Limb (tissue), 2 donors: Measurements from ENCODE around the gene HP.

Source experiments
- DNase-seq, 2 donors: peaks; one replicate each; pipeline ENCODE4 v3.0.0-alpha.2; 2016; ENCODE audit errors: extremely low spot score in 2 of 2

The HP gene

DNA sequence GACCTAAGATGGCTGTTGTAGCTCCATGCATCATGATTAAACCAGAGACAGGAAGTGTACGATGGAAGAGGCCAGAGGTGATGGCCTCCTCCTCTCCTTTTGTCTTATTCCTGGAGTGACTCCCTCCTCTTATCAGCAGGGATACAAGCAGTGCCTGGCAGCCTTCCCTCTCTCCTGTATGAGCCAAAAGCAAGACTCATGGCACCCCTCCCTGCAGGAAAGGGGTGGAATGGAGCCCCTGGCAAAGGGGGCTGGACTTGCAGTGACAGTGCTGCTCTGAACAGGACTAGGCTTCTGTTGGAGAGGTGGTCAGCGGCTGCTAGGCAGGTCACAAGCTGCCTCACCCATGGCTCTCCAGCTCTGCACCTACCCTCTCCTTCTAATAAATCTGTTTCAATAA is 30.7 kb downstream of the HP start:
- DNase-seq: no peak

DNA sequence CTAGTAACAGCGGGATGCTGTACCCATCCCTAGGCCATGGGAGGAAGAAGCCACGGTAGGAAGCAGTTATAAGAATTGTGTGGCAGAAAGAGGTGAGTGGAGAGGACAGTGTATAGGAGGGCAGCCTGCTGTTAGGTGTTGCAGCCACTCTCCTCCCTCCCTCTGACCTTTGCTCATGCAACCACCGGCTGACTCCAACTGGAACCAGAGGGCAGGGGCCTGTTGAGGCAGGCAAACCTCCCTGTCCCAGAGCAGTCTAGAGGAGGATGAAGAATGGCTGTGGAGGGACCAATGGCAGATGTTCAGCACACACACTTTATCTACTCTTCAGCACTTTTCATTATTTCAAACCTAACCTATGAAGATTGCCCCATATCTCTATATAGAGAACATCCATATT is 36.9 kb downstream of the HP start:
- DNase-seq: no peak

DNA sequence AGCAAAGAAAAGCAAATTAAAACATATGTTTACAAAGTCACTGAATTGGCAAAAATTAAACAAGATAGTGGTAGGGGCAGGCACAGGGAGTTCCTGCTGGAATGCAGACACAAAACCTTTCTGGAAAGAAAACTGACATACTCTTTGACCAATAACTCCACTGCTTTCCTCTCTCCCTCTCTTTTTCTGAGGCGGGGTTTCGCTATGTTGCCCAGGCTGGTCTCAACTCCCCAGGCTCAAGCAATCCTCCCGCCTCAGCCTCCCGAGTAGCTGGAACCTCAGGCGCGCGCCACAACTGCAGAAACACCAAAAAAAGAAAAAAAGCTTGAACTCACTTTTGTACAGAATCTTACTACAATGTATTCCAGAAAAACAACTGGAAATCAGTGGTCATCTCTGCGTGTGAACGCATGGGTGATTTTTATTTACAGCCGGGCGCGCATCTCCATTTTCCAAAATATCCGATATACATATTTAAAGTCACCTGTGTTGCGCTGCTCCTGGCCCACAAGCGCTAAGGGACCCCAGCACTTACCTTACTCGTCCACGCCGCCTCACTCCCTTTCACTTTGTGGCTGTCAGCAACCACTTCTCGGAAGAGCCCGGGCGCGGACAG is 38.6 kb downstream of the HP start:
- DNase-seq: peak in 1 of 2 donors; percentile 21

DNA sequence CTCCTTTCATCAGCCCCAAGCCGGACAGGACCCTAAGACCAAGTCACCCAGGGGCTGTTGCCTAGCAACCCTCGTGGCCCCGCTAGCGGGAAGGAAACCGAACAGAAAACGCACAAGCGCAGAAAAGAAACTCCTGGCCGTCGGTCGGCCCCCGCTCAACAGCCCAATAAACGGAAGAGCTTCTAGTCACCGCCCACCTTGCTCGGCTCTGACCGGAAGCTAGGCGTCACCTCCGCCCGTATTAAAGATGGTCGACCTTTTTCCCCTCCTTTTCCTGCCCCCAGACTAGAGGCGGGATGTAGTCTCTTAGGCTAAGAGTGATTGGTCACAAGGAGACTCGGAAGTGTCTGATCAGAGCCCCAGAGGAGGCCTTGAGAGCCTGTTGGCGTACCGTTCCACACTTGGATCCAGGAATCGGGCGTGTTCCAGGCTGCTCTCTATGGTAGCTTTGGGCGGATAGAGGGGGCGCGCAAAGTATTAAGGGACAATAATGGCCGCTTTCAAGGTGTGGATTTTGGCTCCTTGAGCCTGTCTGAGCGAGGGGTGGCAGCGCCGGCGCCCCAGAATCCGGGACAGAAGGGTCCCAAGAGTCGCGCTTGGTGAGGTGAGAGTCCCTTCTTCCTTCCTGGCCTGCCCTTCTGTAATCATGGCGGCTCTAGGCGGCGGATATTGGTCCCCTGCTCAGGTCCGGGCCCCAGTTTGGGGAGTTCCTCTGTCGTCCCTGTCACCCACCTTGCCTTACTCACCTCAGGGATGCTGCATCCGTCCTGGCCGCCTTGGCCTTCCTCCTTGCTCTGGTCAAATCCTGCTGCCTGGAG is 39.4 kb downstream of the HP start, which contains the start of the genes DHX38 and TXNL4B:
Gene DHX38, plus strand, starts transcription at position 400 of the 818 bp plus-strand sequence. CDS start 2,311 bp downstream, outside the sequence.
Gene TXNL4B, minus strand, starts transcription at position 173 of the 818 bp plus-strand sequence. CDS start 2,871 bp downstream, outside the sequence.
- peak; percentile 94 to 100 for DNase-seq

- DNase-seq: no peak
These were observed 39.9 kb downstream of the HP start for GRCh38 chr16:72094266-72094610.

DNA sequence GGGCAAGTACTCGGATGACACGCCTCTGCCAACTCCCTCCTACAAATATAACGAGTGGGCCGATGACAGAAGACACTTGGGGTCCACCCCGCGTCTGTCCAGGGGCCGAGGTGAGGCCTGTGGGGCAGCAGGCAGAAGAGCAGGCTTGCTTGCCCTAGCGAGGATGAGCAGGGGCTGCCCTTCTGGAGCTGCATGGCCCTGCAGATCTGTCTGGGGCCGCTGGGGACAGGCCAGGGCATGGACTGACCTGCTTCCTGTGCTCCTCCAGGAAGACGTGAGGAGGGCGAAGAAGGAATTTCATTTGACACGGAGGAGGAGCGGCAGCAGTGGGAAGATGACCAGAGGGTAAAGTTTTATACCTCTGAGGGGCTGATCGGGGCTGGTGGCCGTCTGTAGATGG is 44.6 kb downstream of the HP start:
- DNase-seq: no peak

DNA sequence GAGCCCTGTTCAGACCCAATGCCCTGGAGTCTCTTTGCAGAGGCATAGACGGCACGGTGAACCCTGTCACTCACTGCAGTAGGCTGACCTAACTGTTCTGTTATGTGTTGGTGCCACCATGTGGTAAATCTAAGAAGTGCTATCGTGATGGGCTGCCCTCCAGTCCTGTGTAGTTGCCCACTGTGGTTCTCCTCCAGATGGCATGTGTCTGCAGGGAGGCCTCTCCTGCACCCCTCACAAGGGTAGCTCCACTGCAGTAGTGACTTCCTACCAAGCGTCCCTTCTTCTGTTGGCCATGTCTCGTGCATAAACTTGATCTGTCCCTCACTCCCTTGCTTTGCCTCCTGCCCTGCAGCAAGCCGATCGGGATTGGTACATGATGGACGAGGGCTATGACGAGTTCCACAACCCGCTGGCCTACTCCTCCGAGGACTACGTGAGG is 45.1 kb downstream of the HP start:
- peak; percentile 9 to 47 for DNase-seq

GRCh38 chr16:72101195-72101594 is 46.9 kb downstream of the HP start:
- DNase-seq: no peak

DNA sequence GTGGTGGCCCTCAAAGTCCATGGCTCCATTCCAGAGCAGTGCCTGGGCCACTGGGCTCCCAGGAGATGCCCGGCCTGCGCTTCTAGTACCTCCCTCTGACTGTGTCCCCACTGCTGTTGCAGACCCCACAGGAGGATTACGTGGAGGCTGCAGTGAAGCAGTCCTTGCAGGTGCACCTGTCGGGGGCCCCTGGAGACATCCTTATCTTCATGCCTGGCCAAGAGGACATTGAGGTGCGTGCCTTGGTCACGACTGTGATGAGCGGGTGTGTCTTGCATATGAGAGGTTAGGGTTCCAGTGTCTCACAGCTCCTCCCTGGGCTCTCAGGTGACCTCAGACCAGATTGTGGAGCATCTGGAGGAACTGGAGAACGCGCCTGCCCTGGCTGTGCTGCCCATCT is 50.6 kb downstream of the HP start:
- no peak for DNase-seq

DNA sequence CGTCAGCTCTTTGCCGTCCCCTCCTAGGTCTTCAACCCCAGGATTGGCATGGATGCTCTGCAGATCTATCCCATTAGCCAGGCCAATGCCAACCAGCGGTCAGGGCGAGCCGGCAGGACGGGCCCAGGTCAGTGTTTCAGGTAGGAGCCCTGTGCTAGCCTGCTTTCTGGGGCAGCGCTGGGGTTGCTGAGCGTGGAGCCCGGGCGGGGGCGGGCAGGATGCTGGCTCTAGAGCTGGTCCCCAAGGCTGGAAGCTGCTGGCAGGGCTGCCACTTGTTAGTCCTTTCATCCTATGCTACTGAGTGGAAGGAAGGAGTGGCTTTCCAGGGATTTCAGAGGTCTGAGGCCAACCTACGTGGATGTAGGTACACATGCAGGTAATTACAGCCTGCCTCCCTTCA is 51.7 kb downstream of the HP start:
- no peak for DNase-seq

DNA sequence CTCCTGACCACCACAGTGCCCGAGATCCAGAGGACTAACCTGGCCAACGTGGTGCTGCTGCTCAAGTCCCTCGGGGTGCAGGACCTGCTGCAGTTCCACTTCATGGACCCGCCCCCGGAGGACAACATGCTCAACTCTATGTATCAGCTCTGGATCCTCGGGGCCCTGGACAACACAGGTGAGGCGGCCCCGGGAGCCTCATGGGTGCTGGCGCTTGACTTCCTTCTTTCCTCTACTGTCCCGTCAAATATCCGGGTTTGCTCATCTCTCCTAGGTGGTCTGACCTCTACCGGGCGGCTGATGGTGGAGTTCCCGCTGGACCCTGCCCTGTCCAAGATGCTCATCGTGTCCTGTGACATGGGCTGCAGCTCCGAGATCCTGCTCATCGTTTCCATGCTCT is 53.1 kb downstream of the HP start:
- no peak for DNase-seq

- DNase-seq: no peak
These were observed 54.2 kb downstream of the HP start for GRCh38 chr16:72108353-72109102.

DNA sequence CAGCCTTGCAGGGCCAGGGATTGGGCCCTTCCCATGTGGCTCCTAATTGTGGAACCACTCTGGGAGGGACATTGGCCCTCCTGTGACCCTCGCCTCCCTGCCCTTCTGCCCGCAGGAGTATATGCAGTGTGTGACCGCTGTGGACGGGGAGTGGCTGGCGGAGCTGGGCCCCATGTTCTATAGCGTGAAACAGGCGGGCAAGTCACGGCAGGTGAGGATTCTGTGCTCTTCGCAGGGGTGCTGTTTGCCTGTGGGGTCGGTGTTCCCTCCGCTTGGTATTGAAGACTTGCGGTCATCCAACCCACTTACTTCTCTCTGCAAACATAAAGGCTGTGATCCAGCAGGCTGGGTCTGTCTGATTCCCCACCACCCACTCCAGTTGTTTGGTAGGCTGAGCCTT is 55.0 kb downstream of the HP start:
- DNase-seq: no peak

- DNase-seq: no peak
These were observed 55.7 kb downstream of the HP start for GRCh38 chr16:72109966-72110530.
